Endothelial cell of umbilical vein (primary cell): Measurements from ENCODE around the gene PDE6D. TPM values are rescaled to one million over a fixed set of nuclear protein-coding genes. Genes with fewer than 3 reads are reported as not detected.

Experiments used
- BruUV-seq: library from RNA; stranded (reverse); fragments of 400-500 nt; replicated peaks from 2 replicates; lab custom pipeline; 2021; lab: Mats Ljungman, UMichigan
- CTCF ChIA-PET: fragments of 300-600, 350-600 bp; sonication (Branson Sonifier 250); formaldehyde crosslinking; loops from one replicate; lab custom pipeline; 2021; ENCODE audit warnings: antibody characterized with exemption, inconsistent platforms; lab: Charles Lee
- POLR2A ChIA-PET: fragments of 300-600, 350-600 bp; sonication (Branson Sonifier 250); formaldehyde crosslinking; loops from one replicate; lab custom pipeline; 2021; ENCODE audit warnings: antibody characterized with exemption, inconsistent platforms; lab: Charles Lee
- DNase-seq: peaks from one replicate; pipeline ENCODE4 v3.0.0-alpha.2; 2011; ENCODE audit warnings: low read depth, low spot score
- FAIRE-seq: peaks from 2 replicates; lab custom pipeline; 2011; peaks lifted over from hg19 to GRCh38; lab: Jason Lieb, UNC
- H2AFZ ChIP-seq: 2 replicates; pipeline ENCODE4 v1.6.0; 2012; ENCODE audit warnings: low read depth, low read length, control low read depth, inconsistent platforms
- H3K27ac ChIP-seq: 2 replicates; pipeline ENCODE4 v1.5.1; 2011; ENCODE audit warnings: low read depth, mild to moderate bottlenecking, control low read depth, low read length, moderate library complexity; ENCODE audit not compliant: insufficient read depth
- H3K27me3 ChIP-seq, 2 experiments: 2 replicates each; pipeline versions ENCODE4 v1.6.0 to v1.6.1; 2011; ENCODE audit warnings: low read length in 2 of 2, mixed read lengths in 1 of 2; ENCODE audit not compliant: control insufficient read depth in 2 of 2, insufficient read depth in 2 of 2
- H3K36me3 ChIP-seq, 2 experiments: 2 replicates in 1 of 2; 3 replicates in 1 of 2; pipeline ENCODE4 v1.5.1; 2011; ENCODE audit warnings: low read length in 2 of 2, mild to moderate bottlenecking in 1 of 2, moderate library complexity in 1 of 2; ENCODE audit not compliant: control insufficient read depth in 2 of 2, insufficient read depth in 2 of 2; ENCODE audit errors: extremely low read depth in 1 of 2
- H3K4me1 ChIP-seq: 3 replicates; pipeline ENCODE4 v1.5.1; 2011; ENCODE audit warnings: mild to moderate bottlenecking, low read length; ENCODE audit not compliant: control insufficient read depth, insufficient read depth; ENCODE audit errors: extremely low read depth
- H3K4me2 ChIP-seq: 2 replicates; pipeline ENCODE4 v1.6.1; 2011; ENCODE audit warnings: low read length, control low read depth, mixed read lengths; ENCODE audit not compliant: insufficient read depth
- H3K4me3 ChIP-seq, 3 experiments: fragments of 200-600 bp in 1 of 3; sonication (generic), shearing (Covaris generic) in 1 of 3; replicated peaks in 1 of 3; 2 replicates each; pipeline ENCODE4 v1.5.1; 2011 to 2016; ENCODE audit warnings: control low read depth in 3 of 3, low read length in 3 of 3, mild to moderate bottlenecking in 2 of 3, inconsistent platforms in 1 of 3, low read depth in 1 of 3, moderate library complexity in 1 of 3; ENCODE audit not compliant: insufficient read depth in 1 of 3
- H3K79me2 ChIP-seq: 2 replicates; pipeline ENCODE4 v1.6.0; 2012; ENCODE audit warnings: low read length, inconsistent platforms; ENCODE audit not compliant: control insufficient read depth, insufficient read depth
- H3K9ac ChIP-seq: replicated peaks from 2 replicates; pipeline ENCODE3; 2011; ENCODE audit warnings: low read length, control low read depth; ENCODE audit not compliant: insufficient read depth; ENCODE audit errors: extremely low read depth
- H3K9me1 ChIP-seq: replicated peaks from 3 replicates; pipeline ENCODE4 v1.6.0; 2011; ENCODE audit warnings: mild to moderate bottlenecking, low read length; ENCODE audit not compliant: control insufficient read depth, insufficient read depth; ENCODE audit errors: extremely low read depth
- H3K9me3 ChIP-seq: replicated peaks from 2 replicates; pipeline ENCODE4 v1.5.1; 2012; ENCODE audit warnings: low read length, inconsistent platforms; ENCODE audit not compliant: control insufficient read depth, insufficient read depth
- H4K20me1 ChIP-seq: replicated peaks from 2 replicates; pipeline ENCODE3; 2011; ENCODE audit warnings: mild to moderate bottlenecking, low read length; ENCODE audit not compliant: control insufficient read depth, insufficient read depth; ENCODE audit errors: extremely low read depth
- FOS ChIP-seq: IDR thresholded peaks from 2 replicates; pipeline ENCODE4 v1.6.1; 2011; ENCODE audit warnings: mild to moderate bottlenecking, low read length, moderate library complexity, borderline replicate concordance; ENCODE audit not compliant: insufficient read depth
- GATA2 ChIP-seq: IDR thresholded peaks from 2 replicates; pipeline ENCODE4 v1.7.0; 2011; ENCODE audit warnings: low read depth, mild to moderate bottlenecking, moderate library complexity, mixed read lengths, low read length; ENCODE audit not compliant: insufficient read length, insufficient read depth
- JUN ChIP-seq: IDR thresholded peaks from 2 replicates; pipeline ENCODE4 v1.6.1; 2011; ENCODE audit warnings: borderline replicate concordance, low read depth; ENCODE audit not compliant: insufficient read length, insufficient read depth
- MAX ChIP-seq: IDR thresholded peaks from 2 replicates; pipeline ENCODE4 v1.6.1; 2011; ENCODE audit not compliant: insufficient read depth, insufficient read length
- MYC ChIP-seq: IDR thresholded peaks from one replicate; pipeline ENCODE4 v1.6.1; 2011; ENCODE audit warnings: mild to moderate bottlenecking, low read depth, low read length
- POLR2A ChIP-seq: IDR thresholded peaks from 2 replicates; pipeline ENCODE4 v1.6.1; 2012; ENCODE audit warnings: low read depth, mild to moderate bottlenecking, control low read depth, low read length
- dilution Hi-C: fragments of 300-500 bp; cut with MboI; formaldehyde crosslinking; loops from one replicate; pipeline ENCODE4 v1.15.0; 2019; ENCODE audit warnings: low sequenced_read_pairs; ENCODE audit not compliant: extremely low pct_ligation_motif_present
- intact Hi-C: fragments of 100-400 bp; cut with micrococcal nuclease; formaldehyde crosslinking; loops from one replicate; pipeline ENCODE4 v1.10.0; 2022
- polyA plus RNA-seq, 4 experiments: library from polyadenylated mRNA; depleted of rRNA in 3 of 4; stranded (reverse) in 3 of 4; unstranded in 1 of 4; fragments of >200 nt; gene quantifications; 2 replicates each; pipeline versions ENCODE4 v1.2.1 to v1.2.3, GENCODE V29; 2011 to 2012; ENCODE audit warnings: missing spikeins in 1 of 4
- total RNA-seq: library from RNA; stranded (reverse); gene quantifications from 2 replicates; pipeline ENCODE4 v1.2.3, GENCODE V29; 2021
- TF ChIP-seq, protein P1 (sequence below), 2 donors: IDR thresholded peaks; 1 replicate in 1 of 2; 2 replicates in 1 of 2; pipeline ENCODE4 v1.5.1; 2011; ENCODE audit warnings: low read length in 2 of 2, mild to moderate bottlenecking in 2 of 2, moderate library complexity in 2 of 2, control low read depth in 1 of 2, inconsistent platforms in 1 of 2, low read depth in 1 of 2; ENCODE audit not compliant: insufficient read depth in 1 of 2; ENCODE audit errors: extremely low read depth in 1 of 2

PDE6D gene
- total and polyA plus RNA-seq, 2 donors (not counting 3 experiments of a cell fraction or from before 2014, with no cell fraction given), result 23.8 to 36.8 TPM

DNA sequence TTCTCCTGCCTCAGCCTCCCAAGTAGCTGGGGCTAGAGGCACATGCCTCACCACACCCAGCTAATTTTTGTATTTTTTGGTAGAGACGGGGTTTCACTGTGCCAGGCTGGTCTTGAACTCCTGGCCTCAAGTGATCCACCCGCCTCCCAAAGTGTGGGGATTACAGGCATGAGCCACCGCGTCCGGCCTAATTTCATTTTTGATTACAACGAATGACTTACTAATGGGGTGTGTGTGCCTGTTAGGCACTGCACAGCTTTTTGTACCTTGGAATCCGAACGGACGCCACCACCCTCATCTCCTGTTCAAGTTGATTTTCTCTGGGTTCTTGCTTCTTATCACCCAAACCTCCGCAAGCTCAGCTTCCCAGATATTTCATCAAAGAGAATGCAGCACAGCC lies 55.6 kb downstream of the PDE6D start:
- intact Hi-C loops, result no loop called here
- H3K9me3 ChIP-seq, result no peaks in the 10 kb centered on the region
- FAIRE-seq, result no peak
- no peak for DNase-seq
- no peak overlapping the region for H3K4me2 ChIP-seq
- H3K36me3 ChIP-seq, result no peaks in the 10 kb centered on the region
- no peaks in the 10 kb centered on the region for H3K4me1 ChIP-seq
- no peak overlapping the region for H3K4me3 ChIP-seq
- dilution Hi-C loops, result no loop called here
- TF ChIP-seq GATA2 (no peak), MAX (no peak), FOS (no peak), JUN (no peak)
- ChIA-PET POLR2A (no interaction called here), CTCF (interaction anchor here (1.2 to 3.1 kb wide), 4 partner anchors 11 to 208 kb away, joined by 3 to 38 read pairs (median 10); partner anchors contain the start of gene PDE6D)
- no peaks in the 10 kb centered on the region for H3K9me1 ChIP-seq
- H3K9ac ChIP-seq, result no peak overlapping the region
- H2AFZ ChIP-seq, result no peak overlapping the region
- H3K27ac ChIP-seq, result no peak overlapping the region
- no peaks in the 10 kb centered on the region for H3K79me2 ChIP-seq
- no peaks in the 10 kb centered on the region for H3K27me3 ChIP-seq
- BruUV-seq, result no TSS peak
- H4K20me1 ChIP-seq, result no peaks in the 10 kb centered on the region

DNA sequence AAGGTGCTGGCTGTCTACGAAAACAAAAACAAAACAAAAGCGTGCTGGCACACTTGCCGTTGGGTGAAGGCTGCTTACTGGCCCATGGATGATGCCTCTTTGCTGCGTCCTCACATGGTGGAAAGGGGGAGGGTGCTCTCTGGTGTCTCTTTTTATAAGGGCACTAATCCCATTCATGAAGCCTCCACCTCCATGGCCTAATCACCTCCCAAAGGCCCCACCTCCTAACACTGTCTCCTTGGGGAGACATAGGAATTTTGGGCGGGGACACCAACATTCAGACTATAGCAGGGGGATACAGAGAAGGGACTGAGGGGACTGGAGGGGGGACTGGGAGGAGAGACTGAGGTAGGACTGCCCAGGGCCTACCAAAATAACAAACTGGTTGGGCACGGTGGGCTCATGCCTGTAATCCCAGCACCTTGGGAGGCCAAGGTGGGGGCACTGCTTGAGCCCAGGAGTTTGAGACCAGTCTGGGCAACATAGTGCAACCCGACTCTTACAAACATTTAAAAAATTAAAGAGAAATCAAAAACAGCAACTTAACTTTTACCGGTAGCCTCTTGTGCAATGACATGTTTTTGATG lies 58.3 kb downstream of the PDE6D start:
- Histone ChIP-seq H2AFZ (no peak overlapping the region), H3K9me1 (no peaks in the 10 kb centered on the region), H3K36me3 (no peaks in the 10 kb centered on the region), H3K79me2 (no peaks in the 10 kb centered on the region), H3K4me3 (no peak overlapping the region), H3K4me1 (no peaks in the 10 kb centered on the region), H3K4me2 (no peak overlapping the region), H3K27ac (no peak overlapping the region), H3K27me3 (no peaks in the 10 kb centered on the region), H3K9me3 (no peaks in the 10 kb centered on the region), H3K9ac (no peak overlapping the region), H4K20me1 (no peaks in the 10 kb centered on the region)
- FAIRE-seq (no peak), DNase-seq (no peak)
- TF ChIP-seq MAX, result no peak
- TF ChIP-seq FOS, result no peak
- TF ChIP-seq, protein P1, sequence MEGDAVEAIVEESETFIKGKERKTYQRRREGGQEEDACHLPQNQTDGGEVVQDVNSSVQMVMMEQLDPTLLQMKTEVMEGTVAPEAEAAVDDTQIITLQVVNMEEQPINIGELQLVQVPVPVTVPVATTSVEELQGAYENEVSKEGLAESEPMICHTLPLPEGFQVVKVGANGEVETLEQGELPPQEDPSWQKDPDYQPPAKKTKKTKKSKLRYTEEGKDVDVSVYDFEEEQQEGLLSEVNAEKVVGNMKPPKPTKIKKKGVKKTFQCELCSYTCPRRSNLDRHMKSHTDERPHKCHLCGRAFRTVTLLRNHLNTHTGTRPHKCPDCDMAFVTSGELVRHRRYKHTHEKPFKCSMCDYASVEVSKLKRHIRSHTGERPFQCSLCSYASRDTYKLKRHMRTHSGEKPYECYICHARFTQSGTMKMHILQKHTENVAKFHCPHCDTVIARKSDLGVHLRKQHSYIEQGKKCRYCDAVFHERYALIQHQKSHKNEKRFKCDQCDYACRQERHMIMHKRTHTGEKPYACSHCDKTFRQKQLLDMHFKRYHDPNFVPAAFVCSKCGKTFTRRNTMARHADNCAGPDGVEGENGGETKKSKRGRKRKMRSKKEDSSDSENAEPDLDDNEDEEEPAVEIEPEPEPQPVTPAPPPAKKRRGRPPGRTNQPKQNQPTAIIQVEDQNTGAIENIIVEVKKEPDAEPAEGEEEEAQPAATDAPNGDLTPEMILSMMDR (IDR thresholded peaks at IDR 0.05; ENCODE audit: extremely low read depth in 1 of 2, insufficient read depth in 1 of 2, low read depth in 1 of 2, low read length in 2 of 2), result no peak
- no peak for TF ChIP-seq POLR2A
- TF ChIP-seq GATA2, result no peak
- TF ChIP-seq MYC, result no peak
- dilution Hi-C loops, result no loop called here
- CTCF ChIA-PET, result no interaction called here
- intact Hi-C loops, result no loop called here
- POLR2A ChIA-PET, result no interaction called here
- no TSS peak for BruUV-seq
